Activated naive CD8-positive, alpha-beta T cell treated with anti-CD3 and anti-CD28 coated beads, Interleukin-2, amount 50 U/mL, for 24 hours (primary cell): ENCODE measurements around the gene CNTFR.
A peak's percentile ranks its signal among the peaks of the same experiment; 100 is the strongest.

ENCODE experiments used
- ATAC-seq: fragments of 150-1000 bp; cut with Tn5 transposase; one replicate; pipeline ENCODE4 v1.10.0; 2021
- DNase-seq: peaks from one replicate; pipeline ENCODE4 v3.0.0; 2021
- H3K27ac Mint-ChIP-seq: one replicate; pipeline ENCODE4 v1.8.0; 2021; ENCODE audit warnings: mild to moderate bottlenecking, mixed read lengths
- H3K27me3 Mint-ChIP-seq: one replicate; pipeline ENCODE4 v1.8.0; 2021; ENCODE audit warnings: mixed read lengths
- H3K36me3 Mint-ChIP-seq: one replicate; pipeline ENCODE4 v1.8.0; 2021; ENCODE audit warnings: low read depth, mixed read lengths
- H3K4me1 Mint-ChIP-seq: one replicate; pipeline ENCODE4 v1.8.0; 2021; ENCODE audit warnings: mixed read lengths
- H3K4me3 Mint-ChIP-seq: one replicate; pipeline ENCODE4 v1.8.0; 2021; ENCODE audit warnings: mild to moderate bottlenecking, moderate library complexity, mixed read lengths
- H3K9me3 Mint-ChIP-seq: one replicate; pipeline ENCODE4 v1.8.0; 2021; ENCODE audit warnings: mixed read lengths

Gene CNTFR

GRCh38 chr9:34587271-34587670 lies 2.3 kb downstream of the CNTFR start:
- no peaks in the 10 kb centered on the region for H3K9me3 Mint-ChIP-seq
- no peaks in the 10 kb centered on the region for H3K36me3 Mint-ChIP-seq
- no peak overlapping the region for H3K27ac Mint-ChIP-seq
- H3K4me3 Mint-ChIP-seq: no peak overlapping the region
- ATAC-seq (no peak), DNase-seq (no peak)
- H3K4me1 Mint-ChIP-seq: peaks cover 19% of the 10 kb centered on the region
- peaks cover 72% of the 10 kb centered on the region for H3K27me3 Mint-ChIP-seq

GRCh38 chr9:34585946-34586669 lies 3.4 kb downstream of the CNTFR start:
- Mint-ChIP-seq H3K27ac (no peak overlapping the region), H3K4me1 (peaks cover 16% of the 10 kb centered on the region), H3K36me3 (no peaks in the 10 kb centered on the region), H3K4me3 (no peak overlapping the region), H3K27me3 (peaks cover 63% of the 10 kb centered on the region), H3K9me3 (no peaks in the 10 kb centered on the region)
- DNase-seq: no peak
- no peak for ATAC-seq

- peaks cover 5% of the 10 kb centered on the region for H3K4me1 Mint-ChIP-seq
- H3K27me3 Mint-ChIP-seq: peaks cover 64% of the 10 kb centered on the region
- H3K4me3 Mint-ChIP-seq: no peak overlapping the region
- DNase-seq (no peak), ATAC-seq (no peak)
- H3K36me3 Mint-ChIP-seq: no peaks in the 10 kb centered on the region
- H3K9me3 Mint-ChIP-seq: no peaks in the 10 kb centered on the region
- no peak overlapping the region for H3K27ac Mint-ChIP-seq
Observed at GRCh38 chr9:34584970-34585369, 4.6 kb downstream of the CNTFR start.

- ATAC-seq (no peak), DNase-seq (no peak)
- H3K9me3 Mint-ChIP-seq: no peaks in the 10 kb centered on the region
- H3K4me1 Mint-ChIP-seq: no peaks in the 10 kb centered on the region
- no peaks in the 10 kb centered on the region for H3K36me3 Mint-ChIP-seq
- H3K27me3 Mint-ChIP-seq: peaks cover 64% of the 10 kb centered on the region
- H3K4me3 Mint-ChIP-seq: no peak overlapping the region
- H3K27ac Mint-ChIP-seq: no peak overlapping the region
Observed at GRCh38 chr9:34582787-34583186, 6.7 kb downstream of the CNTFR start.

GRCh38 chr9:34581318-34581717 lies 8.2 kb downstream of the CNTFR start:
- Mint-ChIP-seq H3K36me3 (no peaks in the 10 kb centered on the region), H3K27ac (no peak overlapping the region), H3K4me3 (no peak overlapping the region), H3K9me3 (no peaks in the 10 kb centered on the region), H3K4me1 (peaks cover 7% of the 10 kb centered on the region), H3K27me3 (peaks cover 60% of the 10 kb centered on the region)
- ATAC-seq (no peak), DNase-seq (no peak)

- Mint-ChIP-seq H3K4me1 (peaks cover 7% of the 10 kb centered on the region), H3K36me3 (no peaks in the 10 kb centered on the region), H3K27me3 (peaks cover 60% of the 10 kb centered on the region), H3K27ac (no peak overlapping the region), H3K4me3 (no peak overlapping the region), H3K9me3 (no peaks in the 10 kb centered on the region)
- ATAC-seq (no peak), DNase-seq (no peak)
Observed at GRCh38 chr9:34580358-34580757, 9.2 kb downstream of the CNTFR start.

- peaks cover 7% of the 10 kb centered on the region for H3K4me1 Mint-ChIP-seq
- H3K9me3 Mint-ChIP-seq: no peaks in the 10 kb centered on the region
- DNase-seq (no peak), ATAC-seq (no peak)
- H3K27me3 Mint-ChIP-seq: peaks cover 60% of the 10 kb centered on the region
- H3K4me3 Mint-ChIP-seq: no peak overlapping the region
- no peaks in the 10 kb centered on the region for H3K36me3 Mint-ChIP-seq
- H3K27ac Mint-ChIP-seq: no peak overlapping the region
Observed at GRCh38 chr9:34579808-34580163, 9.7 kb downstream of the CNTFR start.

GRCh38 chr9:34579104-34579807 lies 10.3 kb downstream of the CNTFR start:
- no peak overlapping the region for H3K4me3 Mint-ChIP-seq
- H3K4me1 Mint-ChIP-seq: peaks cover 7% of the 10 kb centered on the region
- DNase-seq (no peak), ATAC-seq (no peak)
- H3K9me3 Mint-ChIP-seq: no peaks in the 10 kb centered on the region
- H3K27me3 Mint-ChIP-seq: peaks cover 60% of the 10 kb centered on the region
- H3K27ac Mint-ChIP-seq: no peak overlapping the region
- H3K36me3 Mint-ChIP-seq: no peaks in the 10 kb centered on the region

GRCh38 chr9:34578241-34579103 lies 11.1 kb downstream of the CNTFR start:
- H3K9me3 Mint-ChIP-seq: no peaks in the 10 kb centered on the region
- DNase-seq (peak; percentile 10), ATAC-seq (peak; percentile 33)
- peaks cover 7% of the 10 kb centered on the region for H3K4me1 Mint-ChIP-seq
- H3K27me3 Mint-ChIP-seq: peaks cover 62% of the 10 kb centered on the region
- H3K36me3 Mint-ChIP-seq: no peaks in the 10 kb centered on the region
- H3K4me3 Mint-ChIP-seq: no peak overlapping the region
- no peak overlapping the region for H3K27ac Mint-ChIP-seq

GRCh38 chr9:34577400-34578240 lies 11.9 kb downstream of the CNTFR start:
- H3K27me3 Mint-ChIP-seq: peaks cover 60% of the 10 kb centered on the region

GRCh38 chr9:34576597-34577399 lies 12.7 kb downstream of the CNTFR start:
- no peak for ATAC-seq
- DNase-seq: no peak
- no peak overlapping the region for H3K4me3 Mint-ChIP-seq
- no peaks in the 10 kb centered on the region for H3K36me3 Mint-ChIP-seq
- H3K9me3 Mint-ChIP-seq: no peaks in the 10 kb centered on the region
- H3K27ac Mint-ChIP-seq: no peak overlapping the region
- H3K4me1 Mint-ChIP-seq: peaks cover 7% of the 10 kb centered on the region
- peaks cover 57% of the 10 kb centered on the region for H3K27me3 Mint-ChIP-seq

More at GRCh38 chr9:34577400-34578240, 11.9 kb downstream of the CNTFR start:
- Mint-ChIP-seq H3K4me1 (peaks cover 7% of the 10 kb centered on the region), H3K4me3 (no peak overlapping the region), H3K36me3 (no peaks in the 10 kb centered on the region), H3K27ac (no peak overlapping the region), H3K9me3 (no peaks in the 10 kb centered on the region)
- DNase-seq (no peak), ATAC-seq (peak; percentile 16)

- Mint-ChIP-seq H3K27me3 (peaks cover 56% of the 10 kb centered on the region), H3K9me3 (no peaks in the 10 kb centered on the region), H3K4me3 (no peak overlapping the region), H3K36me3 (no peaks in the 10 kb centered on the region), H3K27ac (no peak overlapping the region), H3K4me1 (peaks cover 7% of the 10 kb centered on the region)
- ATAC-seq (no peak), DNase-seq (no peak)
Observed at GRCh38 chr9:34575862-34576596, 13.5 kb downstream of the CNTFR start.

- peaks cover 48% of the 10 kb centered on the region for H3K27me3 Mint-ChIP-seq
- ATAC-seq: no peak
Observed at GRCh38 chr9:34575241-34575640, 14.3 kb downstream of the CNTFR start.

More at GRCh38 chr9:34575241-34575640, 14.3 kb downstream of the CNTFR start:
- Mint-ChIP-seq H3K27ac (no peak overlapping the region), H3K4me3 (no peak overlapping the region), H3K36me3 (no peaks in the 10 kb centered on the region), H3K9me3 (no peaks in the 10 kb centered on the region), H3K4me1 (peaks cover 7% of the 10 kb centered on the region)
- no peak for DNase-seq
